ENCODE measurements around the gene KAT6B. TPM values are rescaled to one million over a fixed set of nuclear protein-coding genes. Genes with fewer than 3 reads are reported as not detected.
"Not testable (repeated sequence)": the region's sequence is repeated elsewhere in the genome, so short reads cannot be mapped to it uniquely, and the experiment has no call there.

The KAT6B gene
- total RNA-seq, 1 donor, result 86.4 TPM

GRCh38 chr10:74882831-74883230 is 56.4 kb downstream of the KAT6B start:
- no peaks in the 10 kb centered on the region for H3K27me3 ChIP-seq (ENCODE audit: insufficient read depth, low read length)
- H3K4me1 ChIP-seq (ENCODE audit: insufficient read depth, low read length), result peaks cover 7% of the 10 kb centered on the region
- no peaks in the 10 kb centered on the region for H3K9me3 ChIP-seq (ENCODE audit: low read depth, low read length)
- no peak overlapping the region for H3K4me3 ChIP-seq (ENCODE audit: low read length)

DNA sequence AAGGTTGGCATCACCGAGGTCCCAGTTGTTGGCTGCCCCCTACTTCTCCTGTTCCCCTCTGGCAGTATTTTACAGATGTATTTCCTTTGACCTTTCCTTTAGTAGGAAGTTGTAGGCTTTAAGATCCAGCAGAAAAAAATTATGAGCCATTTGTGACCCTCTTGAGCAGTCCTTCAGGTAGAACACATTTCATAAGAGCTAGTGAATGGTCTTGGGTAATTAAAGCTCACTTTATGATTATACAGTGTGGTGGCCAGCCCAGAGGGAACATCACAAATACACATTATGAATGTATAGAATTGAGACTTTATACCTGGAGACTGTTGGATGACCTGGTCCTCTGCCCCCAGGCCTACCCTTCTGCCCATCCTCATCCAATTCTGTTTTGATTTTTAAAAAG is 57.0 kb downstream of the KAT6B start:
- Histone ChIP-seq H3K4me3 (ENCODE audit: low read length) (no peak overlapping the region), H3K27me3 (ENCODE audit: insufficient read depth, low read length) (no peaks in the 10 kb centered on the region), H3K9me3 (ENCODE audit: low read depth, low read length) (no peaks in the 10 kb centered on the region), H3K4me1 (ENCODE audit: insufficient read depth, low read length) (peaks cover 9% of the 10 kb centered on the region)

DNA sequence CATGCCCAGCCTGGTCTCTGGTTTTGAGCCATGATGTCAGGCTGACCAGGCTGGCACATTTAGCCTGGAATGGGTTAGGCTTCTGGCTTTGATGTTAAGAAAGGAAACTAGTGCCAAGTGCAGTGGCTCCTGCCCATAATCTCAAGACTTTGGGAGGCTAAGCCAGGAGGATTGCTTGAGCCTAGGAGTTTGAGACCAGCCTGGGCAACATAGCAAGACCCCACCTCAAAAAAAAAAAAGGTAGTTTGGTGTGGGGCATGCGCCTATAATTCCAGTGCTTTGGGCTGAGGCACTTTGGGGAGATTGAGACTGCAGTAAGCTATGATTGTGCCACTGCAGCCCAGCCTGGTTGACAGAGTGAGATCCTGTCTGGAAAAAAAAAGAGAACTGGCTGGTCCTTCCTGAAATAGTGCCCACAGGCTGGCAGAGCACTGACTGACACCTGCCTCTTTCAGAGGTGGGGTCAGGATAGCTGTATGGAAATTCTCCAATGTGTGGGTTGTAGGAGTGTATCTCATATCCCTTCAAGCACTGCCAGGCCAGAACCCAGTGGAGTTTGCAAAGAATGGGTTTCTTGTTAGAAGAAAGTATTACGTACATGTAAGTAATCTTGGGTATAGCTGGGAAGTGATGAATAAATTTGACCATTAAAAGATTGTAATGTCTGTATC is 61.3 kb downstream of the KAT6B start:
- Histone ChIP-seq H3K9me3 (ENCODE audit: low read depth, low read length) (no peaks in the 10 kb centered on the region), H3K4me1 (ENCODE audit: insufficient read depth, low read length) (peaks cover 13% of the 10 kb centered on the region), H3K4me3 (ENCODE audit: low read length) (no peak overlapping the region), H3K27me3 (ENCODE audit: insufficient read depth, low read length) (no peaks in the 10 kb centered on the region)

DNA sequence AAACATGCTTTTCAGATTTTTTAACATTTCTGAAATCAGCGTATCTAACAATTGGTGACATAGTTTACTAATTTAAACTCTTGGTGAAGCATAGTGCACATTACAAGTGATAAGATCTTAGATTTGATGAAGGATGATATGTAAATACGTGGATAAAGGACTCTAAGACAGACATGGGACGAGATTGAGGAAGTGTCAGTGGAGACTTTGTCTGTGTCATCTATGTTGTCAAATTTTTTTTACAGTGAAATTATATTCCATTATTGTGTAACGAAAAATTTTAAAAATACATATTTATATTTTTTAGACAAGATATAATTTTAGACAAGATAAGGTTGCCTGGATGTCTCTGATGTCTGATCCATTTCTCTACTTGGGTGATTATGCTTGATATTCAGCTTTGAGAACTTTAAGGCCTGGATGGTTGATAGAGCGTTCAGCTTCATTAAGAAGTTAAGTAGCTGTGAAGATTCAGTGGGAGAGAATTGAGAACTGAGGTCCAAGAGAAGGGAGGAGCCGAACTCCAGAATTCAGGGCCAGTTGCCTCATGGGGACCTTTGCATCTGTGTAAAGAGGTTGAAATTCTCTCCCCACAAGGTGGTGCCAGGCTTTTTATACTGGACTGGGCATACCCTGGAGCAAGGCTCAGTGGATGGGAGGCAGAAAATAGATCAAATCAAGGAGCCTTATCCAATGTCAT is 62.7 kb downstream of the KAT6B start:
- no peaks in the 10 kb centered on the region for H3K27me3 ChIP-seq (ENCODE audit: insufficient read depth, low read length)
- H3K9me3 ChIP-seq (ENCODE audit: low read depth, low read length), result no peaks in the 10 kb centered on the region
- peaks cover 13% of the 10 kb centered on the region for H3K4me1 ChIP-seq (ENCODE audit: insufficient read depth, low read length)
- H3K4me3 ChIP-seq (ENCODE audit: low read length), result no peak overlapping the region

DNA sequence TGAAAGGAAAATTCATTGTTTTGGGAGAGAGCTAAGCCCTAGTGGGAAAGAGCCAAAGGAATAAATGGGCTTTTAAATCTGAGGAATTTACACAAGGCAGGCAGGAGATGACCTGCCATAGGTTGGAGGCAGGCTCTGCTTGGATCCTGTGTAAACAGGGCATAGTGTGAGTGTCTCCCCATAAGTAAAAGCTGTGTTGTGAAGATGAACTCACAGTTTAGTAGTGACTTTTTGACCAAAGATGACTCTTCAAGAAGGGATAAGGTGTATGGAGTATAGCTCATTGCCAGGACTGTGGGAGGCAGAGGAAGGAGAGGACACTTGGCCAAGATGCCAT is 63.2 kb downstream of the KAT6B start:
- no peaks in the 10 kb centered on the region for H3K27me3 ChIP-seq (ENCODE audit: insufficient read depth, low read length)
- no peaks in the 10 kb centered on the region for H3K9me3 ChIP-seq (ENCODE audit: low read depth, low read length)
- peaks cover 13% of the 10 kb centered on the region for H3K4me1 ChIP-seq (ENCODE audit: insufficient read depth, low read length)
- no peak overlapping the region for H3K4me3 ChIP-seq (ENCODE audit: low read length)

- Histone ChIP-seq H3K4me3 (ENCODE audit: low read length) (no peak overlapping the region), H3K27me3 (ENCODE audit: insufficient read depth, low read length) (no peaks in the 10 kb centered on the region), H3K4me1 (ENCODE audit: insufficient read depth, low read length) (peaks cover 13% of the 10 kb centered on the region), H3K9me3 (ENCODE audit: low read depth, low read length) (no peaks in the 10 kb centered on the region)
These were observed 64.1 kb downstream of the KAT6B start for GRCh38 chr10:74890460-74890859.

GRCh38 chr10:74891053-74891452 is 64.7 kb downstream of the KAT6B start:
- H3K4me3 ChIP-seq (ENCODE audit: low read length), result no peak overlapping the region
- no peaks in the 10 kb centered on the region for H3K9me3 ChIP-seq (ENCODE audit: low read depth, low read length)
- H3K27me3 ChIP-seq (ENCODE audit: insufficient read depth, low read length), result no peaks in the 10 kb centered on the region
- peaks cover 13% of the 10 kb centered on the region for H3K4me1 ChIP-seq (ENCODE audit: insufficient read depth, low read length)

GRCh38 chr10:74892839-74893238 is 66.4 kb downstream of the KAT6B start:
- H3K4me3 ChIP-seq (ENCODE audit: low read length), result no peak overlapping the region
- H3K9me3 ChIP-seq (ENCODE audit: low read depth, low read length), result no peaks in the 10 kb centered on the region
- H3K27me3 ChIP-seq (ENCODE audit: insufficient read depth, low read length), result no peaks in the 10 kb centered on the region
- H3K4me1 ChIP-seq (ENCODE audit: insufficient read depth, low read length), result peaks cover 16% of the 10 kb centered on the region

GRCh38 chr10:74893329-74893728 is 66.9 kb downstream of the KAT6B start:
- H3K27me3 ChIP-seq (ENCODE audit: insufficient read depth, low read length); H3K9me3 ChIP-seq (ENCODE audit: low read depth, low read length); H3K4me3 ChIP-seq (ENCODE audit: low read length): not testable (repeated sequence)
- H3K4me1 ChIP-seq (ENCODE audit: insufficient read depth, low read length), result peaks cover 20% of the 10 kb centered on the region

DNA sequence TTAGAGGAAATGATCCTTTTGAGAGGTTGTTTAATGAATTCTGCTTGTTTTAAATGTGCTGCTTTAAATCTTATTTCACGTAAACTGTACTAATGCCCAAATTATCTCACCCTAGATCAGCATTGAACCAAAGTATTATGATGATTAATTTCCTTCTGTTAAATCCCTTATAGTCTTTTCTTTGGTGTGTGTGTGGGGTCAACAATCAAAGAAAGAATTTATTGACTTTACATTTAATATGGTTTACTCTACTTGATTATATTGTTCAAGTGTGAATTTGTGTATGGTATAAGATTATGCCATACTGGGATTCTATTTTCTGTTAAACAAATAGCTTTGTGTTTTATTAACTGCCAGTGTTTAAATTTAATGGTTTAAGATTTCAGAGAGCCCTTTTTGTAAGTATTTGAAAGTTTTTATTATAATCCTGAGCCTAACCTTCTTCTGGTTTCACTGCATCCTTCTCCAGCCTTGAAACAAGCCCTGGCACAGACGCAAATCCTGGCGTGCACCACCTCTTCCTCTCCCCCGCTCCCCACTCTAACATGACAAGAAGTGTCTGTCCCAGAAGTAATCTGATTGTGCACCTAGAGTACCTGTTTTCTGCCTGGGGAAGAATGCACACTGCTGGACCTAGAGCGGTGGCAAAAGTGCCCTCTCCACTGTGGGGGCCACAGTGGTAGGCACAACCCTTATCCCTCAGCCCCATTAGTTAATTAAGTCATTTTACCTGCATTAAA is 70.6 kb downstream of the KAT6B start:
- Histone ChIP-seq H3K27me3 (ENCODE audit: insufficient read depth, low read length) (no peaks in the 10 kb centered on the region), H3K4me1 (ENCODE audit: insufficient read depth, low read length) (peaks cover 23% of the 10 kb centered on the region), H3K9me3 (ENCODE audit: low read depth, low read length) (no peaks in the 10 kb centered on the region), H3K4me3 (ENCODE audit: low read length) (no peak overlapping the region)

DNA sequence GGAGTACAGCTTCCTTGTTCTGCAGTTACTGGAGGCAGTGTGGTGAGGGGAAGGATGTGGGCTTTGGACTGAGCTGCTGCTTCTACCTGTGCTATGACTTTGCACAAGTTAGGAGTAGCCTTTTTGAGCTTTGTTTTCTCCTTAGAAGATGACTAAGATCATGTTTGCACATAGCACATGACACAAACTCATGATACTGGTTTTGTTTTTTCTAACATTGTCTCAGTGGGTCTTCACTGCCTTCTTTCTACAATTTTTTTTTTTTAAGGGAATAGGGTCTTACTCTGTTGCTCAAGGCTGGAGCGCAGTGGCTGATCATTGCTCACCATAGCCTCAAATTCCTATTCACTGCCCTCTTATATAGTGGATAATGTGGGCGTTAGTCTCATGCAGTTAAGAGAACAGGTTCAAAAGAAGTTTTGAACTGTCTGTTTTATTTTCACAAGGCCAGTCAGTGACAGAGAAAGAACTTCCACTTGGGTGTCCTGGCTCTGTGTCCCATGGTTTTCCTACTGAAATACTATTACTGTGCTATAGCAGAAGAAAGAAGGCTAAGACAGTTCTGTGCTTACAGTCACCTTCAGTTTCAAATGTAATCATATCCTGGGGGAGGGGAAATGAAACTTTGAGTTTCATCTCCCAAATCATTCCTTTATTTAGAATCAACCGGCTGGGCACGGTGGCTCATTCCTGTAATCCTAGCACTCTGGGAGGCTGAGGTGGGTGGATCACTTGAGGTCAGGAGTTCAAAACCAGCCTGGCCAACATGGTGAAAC is 72.0 kb downstream of the KAT6B start:
- Histone ChIP-seq H3K9me3 (ENCODE audit: low read depth, low read length) (no peaks in the 10 kb centered on the region), H3K27me3 (ENCODE audit: insufficient read depth, low read length) (no peaks in the 10 kb centered on the region), H3K4me3 (ENCODE audit: low read length) (no peak overlapping the region), H3K4me1 (ENCODE audit: insufficient read depth, low read length) (peaks cover 23% of the 10 kb centered on the region)

GRCh38 chr10:74900297-74900696 is 73.9 kb downstream of the KAT6B start:
- no peak overlapping the region for H3K4me3 ChIP-seq (ENCODE audit: low read length)
- H3K27me3 ChIP-seq (ENCODE audit: insufficient read depth, low read length), result no peaks in the 10 kb centered on the region

GRCh38 chr10:74901301-74901700 is 74.9 kb downstream of the KAT6B start:
- H3K4me1 ChIP-seq (ENCODE audit: insufficient read depth, low read length), result peaks cover 23% of the 10 kb centered on the region

More at GRCh38 chr10:74900297-74900696, 73.9 kb downstream of the KAT6B start:
- H3K4me1 ChIP-seq (ENCODE audit: insufficient read depth, low read length), result peaks cover 23% of the 10 kb centered on the region
- no peaks in the 10 kb centered on the region for H3K9me3 ChIP-seq (ENCODE audit: low read depth, low read length)

GRCh38 chr10:74901867-74902450 is 75.6 kb downstream of the KAT6B start:
- H3K4me3 ChIP-seq (ENCODE audit: low read length), result no peak overlapping the region
- no peaks in the 10 kb centered on the region for H3K27me3 ChIP-seq (ENCODE audit: insufficient read depth, low read length)
- H3K9me3 ChIP-seq (ENCODE audit: low read depth, low read length), result no peaks in the 10 kb centered on the region
- peaks cover 23% of the 10 kb centered on the region for H3K4me1 ChIP-seq (ENCODE audit: insufficient read depth, low read length)

More at GRCh38 chr10:74901301-74901700, 74.9 kb downstream of the KAT6B start:
- no peaks in the 10 kb centered on the region for H3K9me3 ChIP-seq (ENCODE audit: low read depth, low read length)
- no peaks in the 10 kb centered on the region for H3K27me3 ChIP-seq (ENCODE audit: insufficient read depth, low read length)
- H3K4me3 ChIP-seq (ENCODE audit: low read length), result no peak overlapping the region
